Measurements from ENCODE around the gene ATP8B4. TPM values are rescaled to one million over a fixed set of nuclear protein-coding genes. Genes with fewer than 3 reads are reported as not detected.
"Not testable (repeated sequence)": the region's sequence is repeated elsewhere in the genome, so short reads cannot be mapped to it uniquely, and the experiment has no call there.

Gene ATP8B4, protein sequence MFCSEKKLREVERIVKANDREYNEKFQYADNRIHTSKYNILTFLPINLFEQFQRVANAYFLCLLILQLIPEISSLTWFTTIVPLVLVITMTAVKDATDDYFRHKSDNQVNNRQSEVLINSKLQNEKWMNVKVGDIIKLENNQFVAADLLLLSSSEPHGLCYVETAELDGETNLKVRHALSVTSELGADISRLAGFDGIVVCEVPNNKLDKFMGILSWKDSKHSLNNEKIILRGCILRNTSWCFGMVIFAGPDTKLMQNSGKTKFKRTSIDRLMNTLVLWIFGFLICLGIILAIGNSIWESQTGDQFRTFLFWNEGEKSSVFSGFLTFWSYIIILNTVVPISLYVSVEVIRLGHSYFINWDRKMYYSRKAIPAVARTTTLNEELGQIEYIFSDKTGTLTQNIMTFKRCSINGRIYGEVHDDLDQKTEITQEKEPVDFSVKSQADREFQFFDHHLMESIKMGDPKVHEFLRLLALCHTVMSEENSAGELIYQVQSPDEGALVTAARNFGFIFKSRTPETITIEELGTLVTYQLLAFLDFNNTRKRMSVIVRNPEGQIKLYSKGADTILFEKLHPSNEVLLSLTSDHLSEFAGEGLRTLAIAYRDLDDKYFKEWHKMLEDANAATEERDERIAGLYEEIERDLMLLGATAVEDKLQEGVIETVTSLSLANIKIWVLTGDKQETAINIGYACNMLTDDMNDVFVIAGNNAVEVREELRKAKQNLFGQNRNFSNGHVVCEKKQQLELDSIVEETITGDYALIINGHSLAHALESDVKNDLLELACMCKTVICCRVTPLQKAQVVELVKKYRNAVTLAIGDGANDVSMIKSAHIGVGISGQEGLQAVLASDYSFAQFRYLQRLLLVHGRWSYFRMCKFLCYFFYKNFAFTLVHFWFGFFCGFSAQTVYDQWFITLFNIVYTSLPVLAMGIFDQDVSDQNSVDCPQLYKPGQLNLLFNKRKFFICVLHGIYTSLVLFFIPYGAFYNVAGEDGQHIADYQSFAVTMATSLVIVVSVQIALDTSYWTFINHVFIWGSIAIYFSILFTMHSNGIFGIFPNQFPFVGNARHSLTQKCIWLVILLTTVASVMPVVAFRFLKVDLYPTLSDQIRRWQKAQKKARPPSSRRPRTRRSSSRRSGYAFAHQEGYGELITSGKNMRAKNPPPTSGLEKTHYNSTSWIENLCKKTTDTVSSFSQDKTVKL
- polyA plus RNA-seq (ENCODE audit: insufficient read length in 4 of 4): 1 to 10 TPM; 2.5 to 3.9 (median 3.5) TPM

DNA sequence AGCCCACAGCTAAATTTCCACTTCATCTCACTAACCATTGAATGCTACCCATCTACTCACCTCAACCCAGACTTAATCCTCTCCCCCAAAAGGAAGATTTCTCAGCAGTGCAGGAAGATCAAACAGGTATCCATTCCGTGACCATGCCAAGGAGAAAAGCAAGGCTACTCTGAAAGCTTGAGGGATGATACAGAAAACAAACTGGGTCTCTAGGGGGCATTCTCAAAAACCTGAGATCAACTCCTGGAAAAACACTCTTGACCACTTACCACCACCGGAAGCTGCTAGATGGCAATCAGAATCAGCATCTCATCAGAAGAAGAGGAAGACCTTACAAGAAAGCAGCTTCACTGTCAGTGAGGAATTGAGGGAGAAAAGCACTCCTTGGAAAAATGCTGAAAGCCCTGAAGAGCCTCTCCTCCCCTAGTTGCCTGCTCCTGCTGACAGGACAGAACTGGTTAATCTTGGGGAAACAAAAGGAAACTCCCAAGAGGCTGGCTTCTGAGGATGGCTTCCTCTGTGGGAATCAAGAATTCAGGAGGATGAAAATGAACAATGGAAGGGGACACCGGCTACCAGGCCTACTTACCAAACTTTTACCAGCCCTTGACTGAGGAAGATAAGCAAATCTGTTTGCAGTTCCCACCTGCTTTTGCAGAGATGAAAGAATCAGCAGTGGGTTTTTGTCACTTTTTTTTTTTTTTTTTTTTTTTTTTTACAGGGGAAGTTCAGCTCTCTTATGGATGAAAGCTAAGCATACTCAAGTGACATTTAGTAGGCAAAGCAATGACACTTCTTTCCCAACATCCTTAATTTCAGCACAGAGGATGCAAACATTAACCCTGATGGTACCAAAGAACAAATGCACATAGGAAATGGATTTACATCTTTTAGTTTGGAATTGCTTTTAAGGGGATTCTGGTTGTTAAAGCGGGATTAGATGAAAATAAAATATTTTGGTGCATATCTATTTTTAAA lies at the start of gene ATP8B4:
Gene ATP8B4 (minus strand): TSS at position 171 of the 978 bp plus-strand sequence. CDS start 12,267 bp downstream, outside the sequence.
- DNase-seq (ENCODE audit: low read depth in 4 of 4, low spot score in 3 of 4): no peak

DNA sequence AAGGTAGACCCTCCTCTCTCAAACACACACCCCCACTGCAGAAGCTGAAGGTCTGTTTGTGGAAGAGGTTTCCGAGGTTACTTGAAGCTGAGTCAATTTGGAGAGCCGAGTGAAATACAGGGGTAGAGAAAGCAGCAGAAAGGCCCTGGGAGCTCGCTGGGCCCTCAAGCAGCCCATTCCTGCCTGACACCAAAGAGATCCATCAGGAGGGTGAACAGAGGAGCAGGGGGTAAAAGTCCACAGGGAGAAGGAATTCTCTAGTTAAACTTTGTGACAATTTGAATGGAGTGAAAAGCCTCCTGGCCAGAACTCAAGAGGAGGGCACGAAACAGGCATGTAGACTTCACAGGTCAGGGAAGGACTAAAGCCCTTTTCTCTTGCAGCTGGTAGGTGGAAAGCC lies 49.3 kb upstream of the ATP8B4 start:
- no peak for DNase-seq (ENCODE audit: low read depth in 4 of 4, low spot score in 3 of 4)

DNA sequence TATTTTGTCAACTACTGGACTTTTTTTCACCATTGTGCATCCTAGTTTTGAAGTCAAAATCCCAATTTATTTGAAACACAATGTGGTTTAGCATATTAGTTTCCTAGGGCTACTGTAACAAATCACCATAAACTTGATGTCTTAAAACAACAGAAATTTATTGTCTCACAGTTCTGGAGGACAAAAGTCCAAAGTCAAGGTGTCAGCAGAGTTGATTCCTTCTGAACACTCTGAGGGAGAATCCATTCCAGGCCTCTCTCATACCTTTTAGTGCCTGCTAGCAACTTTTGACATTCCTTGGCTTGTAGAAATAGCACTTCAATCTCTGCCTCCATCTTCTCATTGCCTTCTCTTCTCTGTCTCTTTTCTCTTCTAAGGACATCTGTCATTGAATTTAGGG lies 48.1 kb upstream of the ATP8B4 start:
- no peak for DNase-seq (ENCODE audit: low read depth in 4 of 4, low spot score in 3 of 4)

DNA sequence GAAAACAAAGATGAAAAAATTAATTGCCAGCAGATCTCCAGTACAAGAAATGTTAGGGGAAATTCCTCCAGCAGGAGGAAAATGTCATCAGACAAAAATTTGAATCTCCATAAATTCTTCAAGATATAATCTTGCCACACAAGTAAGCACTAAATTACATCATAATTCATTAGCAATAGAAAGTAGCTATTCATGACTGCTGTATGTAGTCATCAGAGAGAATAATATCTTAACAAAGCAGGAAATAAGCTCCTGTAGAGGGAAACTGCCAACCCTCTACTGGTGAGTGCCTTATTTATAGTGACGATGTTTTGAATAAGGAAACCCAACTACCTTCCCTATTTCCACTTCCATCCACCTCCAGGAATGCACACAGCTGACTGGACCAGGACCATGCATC lies 47.2 kb upstream of the ATP8B4 start:
- DNase-seq (ENCODE audit: low read depth in 4 of 4, low spot score in 3 of 4): no peak

DNA sequence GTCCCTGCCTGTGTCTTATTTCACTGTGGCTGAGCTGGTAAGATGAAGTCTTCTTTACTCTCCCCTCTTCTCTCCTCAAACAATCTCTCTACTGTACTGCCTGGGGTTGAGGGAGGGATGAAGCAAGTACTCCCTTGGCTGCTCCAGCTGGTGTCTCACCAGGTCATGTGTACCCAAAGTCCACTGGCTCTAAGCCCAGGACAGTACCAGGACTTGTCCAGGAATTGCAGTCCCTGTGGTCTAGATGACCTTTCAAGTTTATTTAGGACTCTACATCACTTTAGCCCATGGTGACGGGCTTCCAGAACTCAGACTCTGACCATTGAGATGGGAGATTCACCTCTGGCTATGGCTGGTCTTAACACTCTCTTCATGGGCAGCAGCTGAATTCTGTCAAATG lies 45.4 kb upstream of the ATP8B4 start:
- DNase-seq (ENCODE audit: low read depth in 4 of 4, low spot score in 3 of 4): no peak

DNA sequence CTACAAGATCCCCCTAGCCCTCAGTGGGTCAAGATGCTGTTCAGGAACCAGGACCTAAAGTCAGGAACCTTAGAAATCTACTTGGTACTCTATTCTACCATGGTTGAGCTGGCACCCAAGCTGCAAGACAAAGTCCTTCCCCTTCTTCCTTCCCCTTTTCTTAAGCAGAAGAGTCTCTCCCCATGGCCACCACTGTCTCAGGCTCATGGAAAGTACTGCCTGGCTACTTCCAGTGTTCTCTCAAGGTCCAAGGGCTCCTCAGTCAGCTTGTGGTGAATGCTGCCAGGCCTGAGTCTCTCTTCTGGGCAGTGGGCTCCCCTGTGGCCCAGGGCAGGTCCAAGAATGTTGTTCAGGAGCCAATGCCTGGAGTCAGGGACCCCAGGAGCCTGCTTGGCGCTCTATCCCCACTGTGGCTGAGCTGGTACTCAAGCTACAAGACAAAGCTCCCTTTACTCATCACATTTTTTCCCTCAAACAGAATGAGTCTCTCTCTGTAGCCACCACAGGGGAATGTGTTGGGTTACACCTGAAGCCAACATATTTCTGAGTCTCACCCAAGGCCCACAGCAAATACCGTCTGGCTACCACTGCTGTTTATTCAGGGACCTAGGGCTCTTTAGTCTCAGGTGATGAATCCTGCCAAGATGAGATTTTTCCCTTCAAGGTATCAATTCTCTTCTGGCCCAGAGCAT lies 44.8 kb upstream of the ATP8B4 start:
- DNase-seq (ENCODE audit: low read depth in 4 of 4, low spot score in 3 of 4): no peak

DNA sequence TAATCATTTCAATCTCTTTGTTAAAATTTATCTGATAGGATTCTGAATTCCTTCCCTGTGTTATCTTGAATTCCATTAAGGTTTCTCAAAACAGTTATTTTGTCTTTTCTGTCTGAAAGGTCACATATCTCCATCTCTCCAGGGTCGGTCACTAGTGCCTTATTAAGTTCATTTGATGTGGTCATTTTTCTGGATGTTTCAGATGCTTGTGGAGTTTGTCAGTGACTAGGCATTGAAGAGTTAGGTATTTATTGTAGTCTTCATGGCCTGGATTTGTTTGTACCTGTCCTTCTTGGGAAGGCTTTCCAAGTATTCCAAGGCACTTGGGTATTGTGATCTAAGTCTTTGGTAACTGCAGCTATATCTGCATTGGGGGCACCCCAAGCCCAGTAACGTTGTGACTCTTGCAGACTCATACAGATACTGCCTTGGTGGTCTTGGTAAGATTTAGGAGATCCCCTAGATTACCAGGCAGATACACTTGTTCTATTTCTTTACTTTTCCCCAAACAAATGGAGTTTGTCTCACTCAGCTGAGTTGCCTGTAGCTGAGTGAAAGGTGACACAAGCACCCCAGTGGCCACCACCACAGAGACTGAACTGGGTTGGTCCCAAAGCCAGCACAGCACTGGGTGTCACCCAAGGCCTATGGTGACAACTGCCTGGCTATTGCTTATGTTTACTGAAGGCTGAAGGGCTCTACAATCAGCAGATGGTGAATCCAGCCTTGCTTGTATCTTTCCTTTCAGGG lies 44.1 kb upstream of the ATP8B4 start:
- no peak for DNase-seq (ENCODE audit: low read depth in 4 of 4, low spot score in 3 of 4)

DNA sequence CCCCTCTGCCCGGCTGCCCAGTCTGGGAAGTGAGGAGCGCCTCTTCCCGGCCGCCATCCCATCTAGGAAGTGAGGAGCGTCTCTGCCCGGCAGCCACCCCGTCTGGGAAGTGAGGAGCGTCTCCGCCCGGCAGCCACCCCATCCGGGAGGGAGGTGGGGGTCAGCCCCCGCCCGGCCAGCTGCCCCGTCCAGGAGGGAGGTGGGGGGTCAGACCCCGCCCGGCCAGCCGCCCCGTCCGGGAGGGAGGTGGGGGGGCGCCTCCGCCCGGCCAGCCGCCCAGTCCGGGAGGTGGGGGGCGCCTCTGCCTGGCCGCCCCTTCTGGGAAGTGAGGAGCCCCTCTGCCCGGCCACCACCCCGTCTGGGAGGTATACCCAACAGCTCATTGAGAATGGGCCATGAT lies 39.2 kb upstream of the ATP8B4 start:
- not testable (repeated sequence) for DNase-seq (ENCODE audit: low read depth in 4 of 4, low spot score in 3 of 4)

DNA sequence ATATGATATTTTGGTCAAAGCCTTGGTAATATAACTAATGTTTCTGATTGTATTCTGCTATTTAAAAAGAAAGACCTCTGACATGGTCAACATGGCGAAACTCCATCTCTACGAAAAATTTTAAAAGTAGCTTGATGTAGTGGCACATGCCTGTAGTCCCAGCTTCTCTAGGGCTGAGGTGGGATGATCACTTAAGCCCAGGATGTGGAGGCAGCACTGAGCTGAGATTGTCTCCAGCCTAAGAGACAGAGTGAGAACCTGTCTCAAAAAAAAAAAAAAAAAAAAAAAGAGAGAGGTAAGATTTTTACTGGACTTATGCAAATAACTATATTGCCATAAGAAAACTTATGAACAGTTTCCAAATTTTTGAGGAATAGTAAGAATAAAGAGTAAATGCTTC lies 32.4 kb upstream of the ATP8B4 start:
- no peak for DNase-seq (ENCODE audit: low read depth in 4 of 4, low spot score in 3 of 4)

DNA sequence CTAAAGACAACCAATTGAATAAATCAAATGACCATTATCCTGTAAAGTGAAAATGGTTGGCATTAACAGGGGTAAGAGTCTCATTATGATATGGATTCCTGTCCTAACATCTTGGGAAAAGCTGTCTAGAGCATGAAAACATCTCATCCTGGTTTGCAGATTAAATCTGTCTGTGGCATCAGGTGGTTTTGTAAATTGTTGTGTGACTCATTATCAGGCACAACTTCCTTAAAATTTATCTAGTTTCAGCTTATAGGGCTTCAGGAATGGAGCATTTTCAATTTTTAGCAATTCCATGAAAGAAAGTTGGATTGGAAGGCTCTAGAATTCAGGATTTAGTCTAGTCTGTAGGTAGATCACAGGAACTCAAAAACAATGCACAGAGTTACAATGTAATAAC lies 31.8 kb upstream of the ATP8B4 start:
- DNase-seq (ENCODE audit: low read depth in 4 of 4, low spot score in 3 of 4): no peak

DNA sequence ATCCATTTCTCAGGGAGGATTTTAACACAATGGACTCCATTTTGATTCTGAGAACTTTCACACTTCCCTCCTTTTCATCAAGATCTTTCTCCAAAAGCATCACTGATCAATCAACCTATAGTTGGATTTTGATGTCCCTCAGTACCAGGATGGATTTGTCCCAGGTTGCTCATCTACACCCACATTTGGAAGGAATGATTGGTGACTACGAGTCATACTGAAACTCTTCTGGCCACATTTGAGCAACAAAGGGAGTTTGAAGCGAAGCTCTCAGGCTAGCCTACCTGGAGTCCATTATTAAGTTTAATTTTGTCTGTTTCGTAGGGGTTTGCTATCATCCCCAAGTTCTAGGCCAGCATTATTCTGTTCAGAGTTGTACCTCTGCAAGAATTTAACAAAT lies 31.3 kb upstream of the ATP8B4 start:
- no peak for DNase-seq (ENCODE audit: low read depth in 4 of 4, low spot score in 3 of 4)

DNA sequence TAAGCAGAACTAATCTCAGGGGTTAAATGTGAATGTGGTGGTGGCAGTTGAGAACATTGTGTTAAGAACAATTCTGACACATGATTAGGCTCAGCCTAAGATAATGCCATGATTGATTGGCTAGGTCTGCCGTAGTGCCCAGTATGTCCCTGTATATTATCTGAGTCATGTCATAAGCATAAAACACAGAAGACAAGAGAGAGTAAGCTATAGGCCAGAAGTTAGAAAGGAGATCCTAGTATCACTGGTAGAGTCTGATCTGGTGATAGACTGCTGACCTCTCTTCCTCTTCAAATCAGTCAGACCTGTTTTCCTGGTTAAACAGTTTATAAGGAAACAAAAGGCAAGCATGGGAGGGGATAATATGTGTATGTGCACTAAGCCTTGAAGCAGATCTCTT lies 30.1 kb upstream of the ATP8B4 start:
- DNase-seq (ENCODE audit: low read depth in 4 of 4, low spot score in 3 of 4): no peak

DNA sequence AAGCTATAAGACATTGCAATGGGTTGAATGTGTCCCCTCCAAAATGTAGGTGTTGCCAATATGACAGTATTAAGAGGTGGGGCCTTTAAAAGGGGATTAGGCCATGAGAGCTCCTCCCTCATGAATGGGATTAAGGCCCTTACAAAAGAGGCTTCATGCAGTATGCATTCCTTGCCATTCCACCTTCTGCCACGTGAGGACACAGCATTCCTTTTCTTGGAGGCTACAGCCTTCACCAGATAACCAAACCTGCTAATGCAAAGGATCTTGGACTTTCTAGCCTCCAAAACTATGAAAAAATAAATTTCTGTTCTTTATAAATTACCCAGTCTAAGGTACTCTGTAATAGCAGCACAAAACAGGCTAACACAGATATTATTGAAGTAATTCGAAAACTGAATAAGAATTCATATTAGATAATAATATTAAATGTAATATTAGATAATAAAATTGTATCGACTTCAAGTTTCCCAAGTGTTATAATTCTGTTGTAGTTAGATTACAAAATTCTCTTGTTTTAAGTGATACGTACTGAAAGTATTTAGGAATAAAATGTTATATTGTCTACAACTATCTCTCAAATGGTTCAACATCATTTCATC lies 29.4 kb upstream of the ATP8B4 start:
- DNase-seq (ENCODE audit: low read depth in 4 of 4, low spot score in 3 of 4): peak in 3 of 4 donors; percentile 19 to 28 (median 20)

DNA sequence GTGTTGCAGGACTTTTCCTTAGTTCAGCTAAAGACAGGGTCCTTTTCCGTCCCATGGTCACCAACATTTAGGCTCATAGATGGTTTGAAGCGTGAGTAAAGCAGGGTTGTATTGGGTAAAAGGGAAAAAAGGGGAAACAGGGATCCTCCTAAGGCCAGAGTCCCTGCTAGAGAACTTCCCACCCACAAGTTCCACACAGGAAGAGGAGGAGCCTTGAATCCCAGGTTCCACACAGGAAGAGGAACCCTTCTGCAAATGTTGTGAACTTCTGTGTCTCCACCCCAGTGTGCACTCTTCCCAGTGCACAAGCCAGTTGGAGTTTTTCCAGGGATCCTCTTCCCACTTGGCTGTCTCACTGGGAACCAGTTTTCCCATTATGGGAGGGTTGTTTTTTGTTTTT lies 27.6 kb upstream of the ATP8B4 start:
- DNase-seq (ENCODE audit: low read depth in 4 of 4, low spot score in 3 of 4): no peak

DNA sequence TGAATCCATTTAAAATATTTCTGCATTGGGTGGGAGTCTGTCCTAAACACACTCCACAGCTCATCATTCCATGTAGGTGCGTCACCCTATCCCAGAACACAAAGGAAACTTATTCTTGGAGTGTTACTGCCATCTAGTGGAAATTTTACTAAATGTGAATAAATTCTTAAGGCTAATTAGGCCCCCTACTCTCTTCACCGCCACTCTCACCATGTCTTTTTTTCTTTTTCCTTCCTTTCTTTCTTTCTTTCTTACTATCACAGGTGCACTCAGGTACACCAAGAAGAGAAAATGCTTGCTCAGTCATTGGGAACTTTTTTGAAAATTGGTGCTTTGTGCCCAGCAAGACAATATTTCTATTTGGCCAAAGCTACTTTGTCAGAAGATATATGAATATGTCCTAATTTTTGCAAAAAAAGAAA lies 26.4 kb upstream of the ATP8B4 start:
- peak; percentile 49 to 68 (median 66) for DNase-seq (ENCODE audit: low read depth in 4 of 4, low spot score in 3 of 4)

DNA sequence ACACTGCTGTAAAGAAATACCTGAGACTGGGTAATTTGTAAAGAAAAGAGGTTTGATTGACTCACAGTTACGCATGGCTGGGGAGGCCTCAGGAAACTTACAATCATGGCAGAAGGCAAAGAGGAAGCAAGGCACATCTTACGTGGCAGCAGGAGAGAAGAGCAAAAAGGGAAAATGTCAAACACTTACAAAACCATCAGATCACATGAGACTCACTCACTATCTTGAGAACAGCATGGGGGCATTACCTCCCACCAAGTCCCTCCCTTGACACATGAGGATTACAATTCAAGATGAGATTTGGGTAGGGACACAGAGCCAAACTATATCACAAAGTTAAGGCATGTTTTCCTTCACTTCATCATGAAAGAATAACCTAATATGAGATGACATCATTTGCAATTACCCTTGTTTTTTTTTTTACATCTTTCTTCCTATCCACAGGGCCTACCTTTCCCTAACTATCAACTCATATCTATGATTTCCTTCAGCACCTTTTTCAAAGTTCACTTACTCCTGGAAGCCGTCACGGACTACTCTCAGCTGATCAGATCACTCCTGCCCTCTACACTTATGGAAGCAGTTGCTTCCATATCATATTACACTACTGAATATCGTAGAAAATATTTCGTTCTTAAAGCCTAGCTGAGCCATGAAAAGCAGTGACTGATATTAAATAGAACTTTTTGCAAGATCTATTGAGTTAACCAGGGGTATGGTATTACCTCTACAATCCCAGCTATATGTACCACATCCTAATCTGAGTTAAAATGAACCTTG lies 25.5 kb upstream of the ATP8B4 start:
- DNase-seq (ENCODE audit: low read depth in 4 of 4, low spot score in 3 of 4): no peak

DNA sequence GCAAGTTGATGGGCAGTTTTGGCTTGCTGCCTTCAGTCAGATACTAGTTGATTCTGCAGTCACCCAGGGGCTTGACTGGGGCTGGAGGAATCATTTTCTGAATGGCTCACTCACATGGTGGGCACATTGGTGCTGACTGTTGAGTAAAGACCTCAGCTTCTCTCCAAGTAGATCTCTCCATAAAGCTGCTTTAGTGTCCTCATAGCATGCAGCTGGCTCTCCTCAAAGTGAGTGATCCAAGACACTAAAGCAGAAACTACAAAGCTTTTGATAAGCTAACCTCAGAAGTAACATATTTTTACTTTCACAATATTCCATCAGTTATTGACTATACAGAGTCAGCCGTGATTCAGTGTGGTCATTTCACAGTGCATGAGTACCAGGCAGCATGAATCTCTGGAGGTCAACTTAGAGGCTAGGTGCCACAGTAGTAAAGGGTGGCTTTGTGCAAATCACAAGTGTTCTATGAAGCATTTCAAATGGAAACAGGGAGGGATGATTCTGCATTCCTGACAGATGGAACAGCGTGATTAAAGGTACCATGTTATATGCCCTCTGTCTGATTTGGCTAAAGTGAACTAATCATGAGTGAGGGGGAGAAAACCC lies 24.3 kb upstream of the ATP8B4 start:
- DNase-seq (ENCODE audit: low read depth in 4 of 4, low spot score in 3 of 4): no peak
